AG10803 (cell line): Measurements from ENCODE around the gene SLC13A1.

Source experiments
- DNase-seq: peaks from one replicate; pipeline ENCODE4 v3.0.0; 2010; ENCODE audit warnings: low read depth
- H3K4me3 ChIP-seq: 2 replicates; pipeline ENCODE4 v1.5.1; 2011; ENCODE audit warnings: mild to moderate bottlenecking, low read length, control low read depth
- TF ChIP-seq, protein P1 (sequence below): conservative IDR thresholded peaks from 2 replicates; pipeline ENCODE4 v1.5.1; 2011; ENCODE audit warnings: mild to moderate bottlenecking, low read length, control low read depth, inconsistent platforms

SLC13A1 gene

GRCh38 chr7:123199883-123200282 lies at the start of gene SLC13A1:
Gene SLC13A1, minus strand, starts transcription at chr7:123199969. Its CDS starts 23 bp downstream, at chr7:123199946.
- no peak within 1 kb of the TSS for H3K4me3 ChIP-seq
- TF ChIP-seq, protein P1, sequence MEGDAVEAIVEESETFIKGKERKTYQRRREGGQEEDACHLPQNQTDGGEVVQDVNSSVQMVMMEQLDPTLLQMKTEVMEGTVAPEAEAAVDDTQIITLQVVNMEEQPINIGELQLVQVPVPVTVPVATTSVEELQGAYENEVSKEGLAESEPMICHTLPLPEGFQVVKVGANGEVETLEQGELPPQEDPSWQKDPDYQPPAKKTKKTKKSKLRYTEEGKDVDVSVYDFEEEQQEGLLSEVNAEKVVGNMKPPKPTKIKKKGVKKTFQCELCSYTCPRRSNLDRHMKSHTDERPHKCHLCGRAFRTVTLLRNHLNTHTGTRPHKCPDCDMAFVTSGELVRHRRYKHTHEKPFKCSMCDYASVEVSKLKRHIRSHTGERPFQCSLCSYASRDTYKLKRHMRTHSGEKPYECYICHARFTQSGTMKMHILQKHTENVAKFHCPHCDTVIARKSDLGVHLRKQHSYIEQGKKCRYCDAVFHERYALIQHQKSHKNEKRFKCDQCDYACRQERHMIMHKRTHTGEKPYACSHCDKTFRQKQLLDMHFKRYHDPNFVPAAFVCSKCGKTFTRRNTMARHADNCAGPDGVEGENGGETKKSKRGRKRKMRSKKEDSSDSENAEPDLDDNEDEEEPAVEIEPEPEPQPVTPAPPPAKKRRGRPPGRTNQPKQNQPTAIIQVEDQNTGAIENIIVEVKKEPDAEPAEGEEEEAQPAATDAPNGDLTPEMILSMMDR, result no peak
- DNase-seq, result no peak

DNA sequence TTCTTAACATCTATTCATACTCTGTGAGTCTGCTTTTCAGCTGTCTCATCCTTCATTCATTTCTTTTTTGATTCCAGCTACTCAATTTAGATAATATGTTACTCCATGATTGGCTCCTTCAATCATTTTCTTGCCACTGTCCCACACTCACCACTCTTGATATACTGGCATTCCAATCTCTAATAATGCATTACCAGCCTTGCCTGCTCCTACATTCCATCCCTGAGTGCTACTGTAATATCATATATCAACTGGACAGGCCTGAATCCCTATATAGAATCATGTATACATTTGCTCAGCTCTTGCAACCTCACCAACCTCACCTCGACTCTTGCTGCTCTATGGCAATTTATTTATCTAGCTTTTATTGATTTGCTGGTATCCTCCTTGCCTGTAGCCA lies 45.0 kb upstream of the SLC13A1 start:
- H3K4me3 ChIP-seq, result no peak overlapping the region
- TF ChIP-seq, protein P1, result no peak
- no peak for DNase-seq

GRCh38 chr7:123242467-123243092 lies 42.8 kb upstream of the SLC13A1 start:
- H3K4me3 ChIP-seq, result no peak overlapping the region
- TF ChIP-seq, protein P1, result no peak
- no peak for DNase-seq

- H3K4me3 ChIP-seq, result no peak overlapping the region
- DNase-seq, result no peak
- TF ChIP-seq, protein P1, result no peak
Measured at GRCh38 chr7:123241809-123242208, 42.0 kb upstream of the SLC13A1 start.

- H3K4me3 ChIP-seq, result no peak overlapping the region
- TF ChIP-seq, protein P1, result no peak
- no peak for DNase-seq
Measured at GRCh38 chr7:123231021-123232000, 31.5 kb upstream of the SLC13A1 start.

- H3K4me3 ChIP-seq, result no peak overlapping the region
- DNase-seq, result no peak
- TF ChIP-seq, protein P1, result no peak
Measured at GRCh38 chr7:123230603-123231002, 30.8 kb upstream of the SLC13A1 start.

- TF ChIP-seq, protein P1, result no peak
Measured at GRCh38 chr7:123230147-123230546, 30.4 kb upstream of the SLC13A1 start.

More at GRCh38 chr7:123230147-123230546, 30.4 kb upstream of the SLC13A1 start:
- no peak overlapping the region for H3K4me3 ChIP-seq
- no peak for DNase-seq
